WTC11 (cell line): Measurements from ENCODE around the gene GPR153.

Experiments
- ATF2 ChIP-seq: sonication (generic); formaldehyde crosslinking; IDR thresholded peaks from 2 replicates; pipeline ENCODE4 v1.8.1; 2022; ENCODE audit warnings: low read depth, missing genetic modification reagents, borderline replicate concordance
- CBFB ChIP-seq: sonication (generic); formaldehyde crosslinking; IDR thresholded peaks from 2 replicates; pipeline ENCODE4 v1.8.1; 2022; ENCODE audit warnings: mild to moderate bottlenecking, low read depth, missing genetic modification reagents
- CTCF ChIP-seq: fragments of 200-600 bp; IDR thresholded peaks from 2 replicates; pipeline ENCODE4 v1.8.0; 2022; ENCODE audit warnings: antibody characterized with exemption
- E2F4 ChIP-seq: sonication (generic); formaldehyde crosslinking; IDR thresholded peaks from 2 replicates; pipeline ENCODE4 v1.8.1; 2022; ENCODE audit warnings: low read depth, mild to moderate bottlenecking, moderate library complexity, missing genetic modification reagents, borderline replicate concordance
- FOXJ3 ChIP-seq: sonication (generic); formaldehyde crosslinking; IDR thresholded peaks from 2 replicates; pipeline ENCODE4 v1.9.0; 2021; ENCODE audit warnings: missing genetic modification reagents, mild to moderate bottlenecking, borderline replicate concordance
- GRHL2 ChIP-seq: fragments of 250-450 bp; sonication (Bioruptor Pico); IDR thresholded peaks from 2 replicates; pipeline ENCODE4 v1.8.0; 2022; ENCODE audit warnings: mild to moderate bottlenecking, moderate library complexity; ENCODE audit not compliant: insufficient replicate concordance, severe bottlenecking
- NFE2L1 ChIP-seq: sonication (generic); formaldehyde crosslinking; IDR thresholded peaks from 2 replicates; pipeline ENCODE4 v1.8.1; 2023; ENCODE audit warnings: missing genetic modification reagents
- PRDM15 ChIP-seq: sonication (generic); formaldehyde crosslinking; IDR thresholded peaks from 2 replicates; pipeline ENCODE4 v1.8.0; 2022; ENCODE audit warnings: missing genetic modification reagents
- ZNF138 ChIP-seq: sonication (generic); formaldehyde crosslinking; conservative IDR thresholded peaks from 2 replicates; pipeline ENCODE4 v1.8.1; 2022; ENCODE audit warnings: mild to moderate bottlenecking, moderate library complexity, missing genetic modification reagents
- ZNF396 ChIP-seq: fragments of 250-450 bp; sonication (Bioruptor Pico); IDR thresholded peaks from 2 replicates; pipeline ENCODE4 v1.8.0; 2021; ENCODE audit warnings: mild to moderate bottlenecking, moderate library complexity, borderline replicate concordance
- ZNF416 ChIP-seq: fragments of 250-450 bp; sonication (Bioruptor Pico); IDR thresholded peaks from 2 replicates; pipeline ENCODE4 v1.9.0; 2021; ENCODE audit warnings: mild to moderate bottlenecking, inconsistent platforms
- ZSCAN18 ChIP-seq: fragments of 250-450 bp; sonication (Bioruptor Pico); IDR thresholded peaks from 2 replicates; pipeline ENCODE4 v2.1.2; 2022; ENCODE audit warnings: mild to moderate bottlenecking, moderate library complexity

GRCh38 chr1:6223617-6224016 is 37.3 kb downstream of the GPR153 start:
- TF ChIP-seq CTCF (no peak), ZNF416 (CRISPR knock-in tag) (no peak), FOXJ3 (CRISPR knock-in tag) (no peak), ZNF138 (CRISPR knock-in tag) (no peak), ZSCAN18 (no peak), NFE2L1 (CRISPR knock-in tag) (no peak), ATF2 (no peak), ZNF396 (CRISPR knock-in tag) (no peak), PRDM15 (CRISPR knock-in tag) (no peak), E2F4 (CRISPR knock-in tag) (no peak), GRHL2 (CRISPR knock-in tag) (no peak), CBFB (CRISPR knock-in tag) (no peak)
